K562 (cell line): ENCODE results near the gene SGMS1. TPM values are rescaled to one million over a fixed set of nuclear protein-coding genes. Genes with fewer than 3 reads are reported as not detected.

ENCODE experiments used
- ATAC-seq: fragments of 200-7000 bp; cut with Tn5 transposase; 3 replicates; pipeline ENCODE4 v1.9.1; 2020; ENCODE audit warnings: moderate library complexity
- BruUV-seq: library from RNA; stranded (reverse); fragments of 400-500 nt; replicated peaks from 2 replicates; lab custom pipeline; 2021; lab: Mats Ljungman, UMichigan
- CTCF ChIA-PET: fragments of 300-600 bp; formaldehyde crosslinking; extraction: SDS; loops from one replicate; lab custom pipeline; 2021; ENCODE audit warnings: low intra/inter-chr PET ratio; lab: Yijun Ruan, JAX
- POLR2A ChIA-PET: fragments of 300-600, 350-650 bp; sonication (Branson Sonifier 250); formaldehyde crosslinking; extraction: SDS; loops from one replicate; lab custom pipeline; 2021; ENCODE audit warnings: antibody characterized with exemption, inconsistent platforms; lab: Yijun Ruan, JAX
- DNase-seq, 4 experiments: peaks; one replicate each; pipeline versions ENCODE4 v3.0.0 to v3.0.0-alpha.2; 2011 to 2018; ENCODE audit warnings: low spot score in 3 of 4, mixed read lengths in 3 of 4; ENCODE audit errors: extremely low read depth in 1 of 4
- FAIRE-seq: peaks from 2 replicates; lab custom pipeline; 2011; peaks lifted over from hg19 to GRCh38; lab: Jason Lieb, UNC
- H2AFZ ChIP-seq: 2 replicates; pipeline ENCODE4 v1.6.0; 2011; ENCODE audit warnings: low read depth, low read length, control low read depth, inconsistent platforms
- H3K27ac ChIP-seq: fragments of 200-600 bp; 3 replicates; pipeline ENCODE4 v1.8.0; 2011; ENCODE audit warnings: low read depth, mild to moderate bottlenecking, control low read depth, inconsistent platforms, low read length, moderate library complexity, mixed read lengths; ENCODE audit errors: extremely low read depth
- H3K27me3 ChIP-seq, 2 experiments: fragments of 300-600 bp in 1 of 2; 2 replicates in 1 of 2; 3 replicates in 1 of 2; pipeline versions ENCODE4 v1.6.0 to v1.8.0; 2011; ENCODE audit warnings: inconsistent platforms in 2 of 2, low read length in 2 of 2, mild to moderate bottlenecking in 1 of 2, mixed read lengths in 1 of 2, moderate library complexity in 1 of 2; ENCODE audit not compliant: control insufficient read depth in 2 of 2, insufficient read depth in 2 of 2
- H3K36me3 ChIP-seq: fragments of 300-600 bp; 3 replicates; pipeline ENCODE4 v1.8.0; 2011; ENCODE audit warnings: mild to moderate bottlenecking, low read length, inconsistent platforms; ENCODE audit not compliant: control insufficient read depth, insufficient read depth
- H3K4me1 ChIP-seq, 2 experiments: fragments of 200-600 bp in 1 of 2; replicated peaks in 1 of 2; 2 replicates in 1 of 2; 3 replicates in 1 of 2; pipeline versions ENCODE4 v1.5.1 to v1.8.0; 2011; ENCODE audit warnings: inconsistent platforms in 2 of 2, low read length in 2 of 2, mild to moderate bottlenecking in 1 of 2, mixed read lengths in 1 of 2, moderate library complexity in 1 of 2; ENCODE audit not compliant: control insufficient read depth in 2 of 2, insufficient read depth in 2 of 2
- H3K4me2 ChIP-seq: 2 replicates; pipeline ENCODE4 v1.6.1; 2011; ENCODE audit warnings: low read length, control low read depth, inconsistent platforms, mixed read lengths; ENCODE audit not compliant: insufficient read depth
- H3K4me3 ChIP-seq: fragments of 200-600 bp; sonication (generic), shearing (Covaris generic); 2 replicates; pipeline ENCODE4 v1.5.1; 2016; ENCODE audit warnings: control low read depth, inconsistent platforms
- H3K79me2 ChIP-seq: fragments of 200-600 bp; 3 replicates; pipeline ENCODE4 v1.8.0; 2011; ENCODE audit warnings: low read length, inconsistent platforms; ENCODE audit not compliant: control insufficient read depth, insufficient read depth
- H3K9ac ChIP-seq, 2 experiments: 2 replicates each; pipeline versions ENCODE4 v1.6.0 to v1.6.1; 2011; ENCODE audit warnings: low read depth in 2 of 2, low read length in 2 of 2, control low read depth in 1 of 2, inconsistent platforms in 1 of 2, mild to moderate bottlenecking in 1 of 2, mixed read lengths in 1 of 2; ENCODE audit not compliant: insufficient read depth in 1 of 2
- H3K9me1 ChIP-seq: one replicate; pipeline ENCODE4 v1.6.0; 2011; ENCODE audit warnings: inconsistent platforms, mild to moderate bottlenecking, low read length, moderate library complexity; ENCODE audit not compliant: control insufficient read depth, insufficient read depth
- H3K9me3 ChIP-seq: replicated peaks from 2 replicates; pipeline ENCODE4 v1.5.1; 2011; ENCODE audit warnings: low read depth, low read length, inconsistent platforms; ENCODE audit not compliant: control insufficient read depth, insufficient read depth
- H4K20me1 ChIP-seq: replicated peaks from 2 replicates; pipeline ENCODE4 v1.6.1; 2011; ENCODE audit warnings: low read length, inconsistent platforms, mixed read lengths; ENCODE audit not compliant: control insufficient read depth, insufficient read depth
- CBFA2T2 ChIP-seq: fragments of 450-650 bp; conservative IDR thresholded peaks from 2 replicates; pipeline ENCODE4 v1.6.1; 2017; ENCODE audit warnings: mild to moderate bottlenecking
- CBFA2T3 ChIP-seq: fragments of 450-650 bp; IDR thresholded peaks from 2 replicates; pipeline ENCODE4 v1.6.1; 2017
- CREB1 ChIP-seq, 2 experiments: sonication (generic) in 1 of 2; formaldehyde crosslinking in 1 of 2; IDR thresholded peaks; 2 replicates each; pipeline versions ENCODE4 v1.6.1 to v1.8.0; 2012 to 2022; ENCODE audit warnings: inconsistent platforms in 1 of 2, mild to moderate bottlenecking in 1 of 2, missing genetic modification reagents in 1 of 2, moderate library complexity in 1 of 2
- HDAC1 ChIP-seq, 2 experiments: fragments of 450-650 bp; IDR thresholded peaks; 2 replicates each; pipeline ENCODE4 v1.6.1; 2016 to 2017; ENCODE audit warnings: inconsistent platforms in 1 of 2, mild to moderate bottlenecking in 1 of 2, moderate library complexity in 1 of 2
- KDM1A ChIP-seq, 2 experiments: fragments of 450-650 bp; IDR thresholded peaks; 2 replicates each; pipeline ENCODE4 v1.6.1; 2016; ENCODE audit warnings: mild to moderate bottlenecking in 2 of 2
- MLLT1 ChIP-seq, 2 experiments: fragments of 450-650 bp; IDR thresholded peaks; 2 replicates each; pipeline ENCODE4 v1.6.1; 2016
- NCOR1 ChIP-seq: fragments of 450-650 bp; IDR thresholded peaks from 2 replicates; pipeline ENCODE4 v1.6.1; 2016; ENCODE audit warnings: mild to moderate bottlenecking, moderate library complexity
- RCOR1 ChIP-seq, 2 experiments: IDR thresholded peaks; 2 replicates each; pipeline ENCODE4 v1.6.1; 2012; ENCODE audit warnings: low read depth in 2 of 2, low read length in 2 of 2, borderline replicate concordance in 1 of 2, improper control_type of control experiment in 1 of 2
- ZNF518B ChIP-seq: fragments of 250-450 bp; sonication (Bioruptor Pico); IDR thresholded peaks from 2 replicates; pipeline ENCODE4 v1.5.0; 2021; ENCODE audit warnings: mild to moderate bottlenecking, moderate library complexity
- WGBS: fragments of 100-300 bp; shearing (Covaris generic); methylation state at CpG from one replicate; pipeline ENCODE4 v1.1.6; 2016; ENCODE audit warnings: low coverage, mixed read lengths; ENCODE audit not compliant: insufficient coverage; ENCODE audit errors: missing lambda C conversion rate; 5-methylcytosine and 5-hydroxymethylcytosine counted together
- in situ Hi-C: fragments of 300-500 bp; cut with MboI; formaldehyde crosslinking; loops from 4 replicates; pipeline ENCODE4 v1.15.0; 2018; ENCODE audit warnings: inconsistent platforms, mixed read lengths
- intact Hi-C: fragments of 100-400 bp; cut with micrococcal nuclease; formaldehyde crosslinking; loops from 2 replicates; pipeline ENCODE4 v1.14.2; 2022
- polyA plus RNA-seq, 8 experiments: library from polyadenylated mRNA; depleted of rRNA in 4 of 8; stranded (reverse) in 5 of 8; unstranded in 3 of 8; fragments of >200 nt; fragmentation: Nextera tagmentation in 2 of 8; fragmentation: Illumina TruSeq in 1 of 8; extraction: Ambion mirVana in 2 of 8; extraction: Trizol in 1 of 8; gene quantifications; 2 replicates each; pipeline versions ENCODE4 v1.2.1 to v1.2.3, GENCODE V29; 2011 to 2014; ENCODE audit warnings: inconsistent platforms in 1 of 8, missing spikeins in 1 of 8
- total RNA-seq, 7 experiments: library from RNA; depleted of rRNA in 6 of 7; stranded (reverse); fragments of >200 nt in 6 of 7; fragmentation: Illumina TruSeq in 2 of 7; extraction: Trizol in 2 of 7; gene quantifications; 2 replicates each; pipeline versions ENCODE4 v1.2.1 to v1.2.3, GENCODE V29; 2011 to 2021; ENCODE audit warnings: low replicate concordance in 1 of 7

The SGMS1 gene
- total and polyA plus RNA-seq, 9 of the 15 experiments (the other 6 are each of a cell fraction or from before 2014, with no cell fraction given), result 22.6 to 232 (median 82.2) TPM

- FAIRE-seq (no peak), DNase-seq (no peak), ATAC-seq (no peak)
- peaks cover 6 to 32% of the 10 kb centered on the region in 2 experiments for H3K4me1 ChIP-seq
- H3K9me1 ChIP-seq, result no peaks in the 10 kb centered on the region
- ChIA-PET POLR2A (interaction anchor here (1.1 to 1.2 kb wide), 2 partner anchors 85 to 170 kb away, joined by 3 to 4 read pairs; no protein-coding TSS in a partner anchor), CTCF (no interaction called here)
- TF ChIP-seq MLLT1 (IDR thresholded peaks at IDR 0.05), result no peak
- peak; percentile 96 to 97 for TF ChIP-seq KDM1A (IDR thresholded peaks at IDR 0.05)
- TF ChIP-seq CBFA2T2, result peak; percentile 38
- peak; percentile 71 for TF ChIP-seq CBFA2T3
- TF ChIP-seq NCOR1, result 0 out of 2 replicates have a peak, but pooled peaks have one; percentile 5
- no peak for TF ChIP-seq ZNF518B (CRISPR knock-in tag)
- TF ChIP-seq RCOR1 (IDR thresholded peaks at IDR 0.05; ENCODE audit: borderline replicate concordance in 1 of 2, low read depth in 2 of 2, low read length in 2 of 2), result peak; percentile 46 to 58; a peak in 2 of 4 replicates
- no peak for TF ChIP-seq CREB1 (IDR thresholded peaks at IDR 0.05)
- TF ChIP-seq CREB1 (CRISPR knock-in tag; IDR thresholded peaks at IDR 0.05), result no peak
- TF ChIP-seq HDAC1 (IDR thresholded peaks at IDR 0.05), result peak in 1 of 2 experiments; percentile 69; a peak in 2 of 4 replicates
- H4K20me1 ChIP-seq, result peaks cover 4% of the 10 kb centered on the region
- 42% methylated on average over 2 of the region's 2 CpGs for WGBS
- in situ Hi-C loops, result no loop called here
- no TSS peak for BruUV-seq
- peaks cover 11% of the 10 kb centered on the region; the same call in 1 of the 3 replicates for H3K36me3 ChIP-seq
- no peak overlapping the region for H3K9ac ChIP-seq
- no peaks in the 10 kb centered on the region for H3K9me3 ChIP-seq
- no peak overlapping the region for H3K4me3 ChIP-seq
- H3K79me2 ChIP-seq, result peaks cover 86% of the 10 kb centered on the region
- no peak overlapping the region for H3K4me2 ChIP-seq
- no peak overlapping the region for H3K27ac ChIP-seq
- intact Hi-C loops, result no loop called here
- H3K27me3 ChIP-seq, result no peaks in the 10 kb centered on the region
- H2AFZ ChIP-seq, result no peak overlapping the region
Measured at GRCh38 chr10:50528206-50528605, 95.5 kb downstream of the SGMS1 start.
